H1 (cell line): ENCODE data around the gene MOB3B. TPM values are rescaled to one million over a fixed set of nuclear protein-coding genes. Genes with fewer than 3 reads are reported as not detected.

ENCODE experiments used
- CTCF ChIA-PET: fragments of 300-600 bp; sonication (Branson Sonifier 250); formaldehyde crosslinking; loops from one replicate; lab custom pipeline; 2021; ENCODE audit not compliant: partially characterized antibody; lab: Charles Lee
- POLR2A ChIA-PET: fragments of 300-600 bp; sonication (Branson Sonifier 250); formaldehyde crosslinking; loops from one replicate; lab custom pipeline; 2021; ENCODE audit warnings: inconsistent platforms; ENCODE audit not compliant: partially characterized antibody; lab: Charles Lee
- DNase-seq, 2 experiments: peaks; one replicate each; pipeline versions ENCODE4 v3.0.0 to v3.0.0-alpha.2; 2010 to 2022; ENCODE audit warnings: low spot score in 2 of 2, low read depth in 1 of 2, mixed read lengths in 1 of 2
- FAIRE-seq: peaks from 2 replicates; lab custom pipeline; 2011; peaks lifted over from hg19 to GRCh38; lab: Jason Lieb, UNC
- H2AFZ ChIP-seq: 2 replicates; pipeline ENCODE4 v1.8.1; 2012; ENCODE audit warnings: low read length, inconsistent platforms
- H2AK5ac ChIP-seq: 2 replicates; pipeline ENCODE4 v1.6.1; 2013; ENCODE audit warnings: low read depth, low read length
- H2BK120ac ChIP-seq: replicated peaks from 2 replicates; pipeline ENCODE3; 2013; ENCODE audit warnings: low read depth, low read length, inconsistent platforms
- H2BK12ac ChIP-seq: 2 replicates; pipeline ENCODE4 v1.6.1; 2013; ENCODE audit warnings: low read depth, low read length
- H2BK15ac ChIP-seq: 2 replicates; pipeline ENCODE4 v1.6.1; 2013; ENCODE audit warnings: low read length
- H2BK20ac ChIP-seq: 2 replicates; pipeline ENCODE4 v1.6.1; 2013; ENCODE audit warnings: low read length
- H2BK5ac ChIP-seq: 2 replicates; pipeline ENCODE4 v1.6.1; 2013; ENCODE audit warnings: low read depth, low read length
- H3K14ac ChIP-seq: 2 replicates; pipeline ENCODE4 v1.6.1; 2013; ENCODE audit warnings: inconsistent platforms; ENCODE audit not compliant: insufficient read length
- H3K18ac ChIP-seq: 2 replicates; pipeline ENCODE4 v1.6.1; 2013; ENCODE audit warnings: low read length; ENCODE audit errors: extremely low read depth
- H3K23ac ChIP-seq: 2 replicates; pipeline ENCODE4 v1.6.1; 2013; ENCODE audit warnings: inconsistent platforms; ENCODE audit not compliant: insufficient read length
- H3K23me2 ChIP-seq: 2 replicates; pipeline ENCODE4 v1.6.1; 2013; ENCODE audit warnings: low read depth, low read length
- H3K27ac ChIP-seq: 2 replicates; pipeline ENCODE4 v1.6.1; 2011; ENCODE audit warnings: low read depth, low read length, inconsistent platforms
- H3K27me3 ChIP-seq, 4 experiments: replicated peaks in 1 of 4; 1 replicate in 1 of 4; 2 replicates in 3 of 4; pipeline versions ENCODE4 v1.6.1 to v1.8.1; 2011 to 2013; ENCODE audit warnings: low read length in 3 of 4, mild to moderate bottlenecking in 3 of 4, inconsistent platforms in 2 of 4, mixed read lengths in 2 of 4, moderate library complexity in 1 of 4; ENCODE audit not compliant: control insufficient read depth in 3 of 4, insufficient read depth in 3 of 4; ENCODE audit errors: extremely low read depth in 1 of 4
- H3K36me3 ChIP-seq, 4 experiments: 2 replicates each; pipeline versions ENCODE4 v1.6.1 to v1.8.1; 2011 to 2013; ENCODE audit warnings: mild to moderate bottlenecking in 4 of 4, low read length in 3 of 4, moderate library complexity in 2 of 4, control low read depth in 1 of 4, inconsistent platforms in 1 of 4; ENCODE audit not compliant: insufficient read depth in 4 of 4, control insufficient read depth in 2 of 4
- H3K4ac ChIP-seq: replicated peaks from 2 replicates; pipeline ENCODE3; 2013; ENCODE audit warnings: low read length, low read depth, mixed read lengths, inconsistent platforms; ENCODE audit not compliant: insufficient read length
- H3K4me1 ChIP-seq, 4 experiments: replicated peaks in 1 of 4; 1 replicate in 1 of 4; 2 replicates in 3 of 4; pipeline versions ENCODE4 v1.6.1 to v1.8.1; 2011 to 2013; ENCODE audit warnings: low read length in 3 of 4, inconsistent platforms in 2 of 4, mixed read lengths in 1 of 4; ENCODE audit not compliant: insufficient read depth in 4 of 4, control insufficient read depth in 3 of 4
- H3K4me2 ChIP-seq, 2 experiments: 2 replicates each; pipeline versions ENCODE4 v1.6.1 to v1.8.1; 2011 to 2013; ENCODE audit warnings: low read depth in 2 of 2, low read length in 2 of 2, control low read depth in 1 of 2, inconsistent platforms in 1 of 2, mild to moderate bottlenecking in 1 of 2; ENCODE audit not compliant: insufficient read depth in 1 of 2
- H3K4me3 ChIP-seq, 4 experiments: fragments of 200-600, 300-600 bp in 1 of 4; sonication (generic), shearing (Covaris generic), sonication (Bioruptor Twin) in 1 of 4; 2 replicates each; pipeline versions ENCODE4 v1.5.1 to v1.8.1; 2011 to 2016; ENCODE audit warnings: low read length in 4 of 4, low read depth in 3 of 4, control low read depth in 2 of 4, inconsistent platforms in 2 of 4, mild to moderate bottlenecking in 2 of 4, mixed read lengths in 1 of 4, moderate library complexity in 1 of 4; ENCODE audit not compliant: insufficient read depth in 2 of 4; ENCODE audit errors: extremely low read depth in 1 of 4
- H3K56ac ChIP-seq: replicated peaks from 2 replicates; pipeline ENCODE3; 2013; ENCODE audit warnings: low read depth, mild to moderate bottlenecking, mixed read lengths, low read length, inconsistent platforms; ENCODE audit not compliant: insufficient read length
- H3K79me1 ChIP-seq: 2 replicates; pipeline ENCODE4 v1.6.1; 2013; ENCODE audit warnings: low read depth, low read length, control low read depth
- H3K79me2 ChIP-seq, 2 experiments: 2 replicates each; pipeline versions ENCODE4 v1.6.1 to v1.8.1; 2012 to 2013; ENCODE audit warnings: low read length in 2 of 2, mild to moderate bottlenecking in 2 of 2, inconsistent platforms in 1 of 2; ENCODE audit not compliant: insufficient read depth in 2 of 2, control insufficient read depth in 1 of 2
- H3K9ac ChIP-seq, 4 experiments: replicated peaks in 1 of 4; 1 replicate in 1 of 4; 2 replicates in 3 of 4; pipeline versions ENCODE4 v1.6.1 to v1.8.1; 2011 to 2013; ENCODE audit warnings: low read depth in 3 of 4, low read length in 3 of 4, control low read depth in 2 of 4, mild to moderate bottlenecking in 2 of 4, moderate library complexity in 2 of 4, inconsistent platforms in 1 of 4; ENCODE audit errors: extremely low read depth in 1 of 4
- H3K9me3 ChIP-seq, 2 experiments: 2 replicates each; pipeline versions ENCODE4 v1.6.1 to v1.8.1; 2012 to 2013; ENCODE audit warnings: mild to moderate bottlenecking in 2 of 2, moderate library complexity in 2 of 2, control low read depth in 1 of 2, inconsistent platforms in 1 of 2, low read depth in 1 of 2, low read length in 1 of 2, mixed read lengths in 1 of 2; ENCODE audit not compliant: insufficient read depth in 2 of 2
- H4K20me1 ChIP-seq, 2 experiments: replicated peaks in 1 of 2; 2 replicates each; pipeline versions ENCODE3 to v1.8.1; 2011 to 2013; ENCODE audit warnings: inconsistent platforms in 2 of 2, low read length in 2 of 2, mild to moderate bottlenecking in 1 of 2; ENCODE audit not compliant: insufficient read depth in 2 of 2, control insufficient read depth in 1 of 2
- H4K5ac ChIP-seq: 2 replicates; pipeline ENCODE4 v1.6.1; 2013; ENCODE audit warnings: low read length, low read depth, mixed read lengths, inconsistent platforms; ENCODE audit not compliant: insufficient read length
- H4K8ac ChIP-seq: 2 replicates; pipeline ENCODE4 v1.8.0; 2013; ENCODE audit warnings: mild to moderate bottlenecking, moderate library complexity, low read length, inconsistent platforms; ENCODE audit not compliant: insufficient read depth; ENCODE audit errors: extremely low read depth
- H4K91ac ChIP-seq: replicated peaks from 2 replicates; pipeline ENCODE3; 2013; ENCODE audit warnings: low read length, mixed read lengths, inconsistent platforms; ENCODE audit not compliant: insufficient read length
- ASH2L ChIP-seq: fragments of 200-600, 300-600 bp; sonication (generic); IDR thresholded peaks from one replicate; pipeline ENCODE4 v1.7.1; 2017; ENCODE audit warnings: low read length
- RBBP5 ChIP-seq: IDR thresholded peaks from 2 replicates; pipeline ENCODE4 v1.7.1; 2012; ENCODE audit warnings: low read depth, mild to moderate bottlenecking, inconsistent platforms, low read length, moderate library complexity, borderline replicate concordance
- RFX5 ChIP-seq: IDR thresholded peaks from 2 replicates; pipeline ENCODE4 v1.6.1; 2011; ENCODE audit warnings: low read depth, low read length, improper control_type of control experiment, borderline replicate concordance
- SP2 ChIP-seq: IDR thresholded peaks from 2 replicates; pipeline ENCODE4 v1.6.1; 2012; ENCODE audit warnings: mild to moderate bottlenecking, low read length, inconsistent platforms
- WGBS, 2 experiments: shearing (Covaris generic) in 1 of 2; methylation state at CpG; one replicate each; pipeline versions ENCODE4 v1.1.6 to v1.1.7; 2013 to 2015; ENCODE audit warnings: low lambda C conversion rate in 2 of 2, mixed read lengths in 2 of 2, inconsistent platforms in 1 of 2, low coverage in 1 of 2, missing lambda C conversion rate in 1 of 2; ENCODE audit not compliant: insufficient replicate concordance in 2 of 2, insufficient coverage in 1 of 2, insufficient read length in 1 of 2; ENCODE audit errors: extremely low coverage in 1 of 2, missing lambda C conversion rate in 1 of 2; 5-methylcytosine and 5-hydroxymethylcytosine counted together
- polyA plus RNA-seq, 7 experiments: library from polyadenylated mRNA; depleted of rRNA in 3 of 7; stranded (reverse) in 5 of 7; unstranded in 2 of 7; fragments of >200 nt in 5 of 7; fragments of 200-250 nt in 2 of 7; gene quantifications; 1 replicate in 5 of 7; 2 replicates in 1 of 7; 4 replicates in 1 of 7; pipeline versions ENCODE4 v1.2.1 to v1.2.3, GENCODE V29; 2011 to 2013; ENCODE audit warnings: missing spikeins in 2 of 7, mixed read lengths in 2 of 7
- total RNA-seq: library from RNA; stranded (reverse); fragmentation: NEBNext Ultra II Directional; extraction: Animal tissue kit (Norgen Biotek cat#: 25700); gene quantifications from 2 replicates; pipeline ENCODE4 v1.2.1, GENCODE V29; 2021

MOB3B gene
- total and polyA plus RNA-seq, 2 of the 8 experiments (the other 6 are each of a cell fraction or from before 2014, with no cell fraction given): 12.7 to 16.1 TPM

GRCh38 chr9:27518809-27519208 is 10.8 kb downstream of the MOB3B start:
- Histone ChIP-seq H2BK5ac (no peak overlapping the region), H3K4me1 (no peaks in the 10 kb centered on the region), H3K9me3 (no peaks in the 10 kb centered on the region), H4K91ac (no peak overlapping the region), H3K14ac (no peak overlapping the region), H3K23me2 (no peaks in the 10 kb centered on the region), H4K8ac (no peak overlapping the region), H3K4me2 (no peak overlapping the region), H3K79me2 (peaks cover 0 to 34% of the 10 kb centered on the region in 2 experiments; a peak in 3 of 4 replicates), H2AFZ (no peak overlapping the region), H2BK20ac (no peak overlapping the region), H3K56ac (no peak overlapping the region), H3K9ac (no peak overlapping the region), H3K27ac (no peak overlapping the region), H3K18ac (no peak overlapping the region), H3K27me3 (no peaks in the 10 kb centered on the region), H3K4me3 (no peak overlapping the region), H2BK15ac (no peak overlapping the region), H3K23ac (no peak overlapping the region), H4K20me1 (no peaks in the 10 kb centered on the region), H2AK5ac (no peak overlapping the region), H2BK120ac (no peak overlapping the region), H3K79me1 (peaks cover 2% of the 10 kb centered on the region; the same call in 1 of the 2 replicates), H3K4ac (no peak overlapping the region), H2BK12ac (no peak overlapping the region), H4K5ac (no peak overlapping the region), H3K36me3 (no peaks in the 10 kb centered on the region)
- DNase-seq: no peak
- TF ChIP-seq SP2 (no peak), RBBP5 (no peak), RFX5 (no peak), ASH2L (no peak)
- no peak for FAIRE-seq
- ChIA-PET CTCF (no interaction called here), POLR2A (no interaction called here)
- 99% methylated on average over 4 of the region's 4 CpGs; no CpG with 5 or more reads in 1 of the 2 experiments for WGBS, 2 experiments
